SK-N-SH (cell line): ENCODE results near the gene HDLBP. TPM values are rescaled to one million over a fixed set of nuclear protein-coding genes. Genes with fewer than 3 reads are reported as not detected.

Experiments
- CTCF ChIA-PET: fragments of 300-600, 350-600 bp; formaldehyde crosslinking; extraction: SDS; loops from one replicate; lab custom pipeline; 2021; lab: Yijun Ruan, JAX
- POLR2A ChIA-PET: fragments of 350-600 bp; sonication (Branson Sonifier 250); formaldehyde crosslinking; extraction: SDS; loops from one replicate; lab custom pipeline; 2020; ENCODE audit warnings: antibody characterized with exemption, inconsistent platforms; lab: Yijun Ruan, JAX
- DNase-seq: peaks from one replicate; pipeline ENCODE4 v3.0.0; 2012
- H2AFZ ChIP-seq: fragments of 200-600 bp; sonication (generic); 2 replicates; pipeline ENCODE4 v1.8.1; 2016; ENCODE audit warnings: antibody characterized with exemption, mild to moderate bottlenecking, low read depth
- H3F3A ChIP-seq: fragments of 200-600 bp; sonication (generic); replicated peaks from 2 replicates; pipeline ENCODE3; 2016; ENCODE audit warnings: antibody characterized with exemption, mild to moderate bottlenecking; ENCODE audit not compliant: insufficient read depth
- H3K27ac ChIP-seq, 2 experiments: fragments of 200-500 bp in 1 of 2; fragments of 200-600 bp in 1 of 2; sonication (Bioruptor generic) in 1 of 2; sonication (generic), shearing (Covaris generic) in 1 of 2; 2 replicates each; pipeline versions ENCODE4 v1.5.1 to v1.6.1; 2014 to 2016; ENCODE audit warnings: low read depth in 2 of 2, inconsistent platforms in 1 of 2, low read length in 1 of 2, mild to moderate bottlenecking in 1 of 2, mixed read lengths in 1 of 2
- H3K27me3 ChIP-seq: fragments of 200-600 bp; sonication (generic), shearing (Covaris generic); 2 replicates; pipeline ENCODE4 v1.6.1; 2016; ENCODE audit warnings: mixed run types; ENCODE audit not compliant: insufficient read depth
- H3K36me3 ChIP-seq, 2 experiments: fragments of 200-500 bp in 1 of 2; fragments of 200-600 bp in 1 of 2; sonication (Bioruptor generic) in 1 of 2; sonication (generic) in 1 of 2; replicated peaks in 1 of 2; 2 replicates each; pipeline versions ENCODE3 to v1.5.1; 2014 to 2016; ENCODE audit warnings: low read length in 1 of 2, mild to moderate bottlenecking in 1 of 2; ENCODE audit not compliant: insufficient read depth in 2 of 2, control insufficient read depth in 1 of 2
- H3K4me1 ChIP-seq, 2 experiments: fragments of 200-500 bp in 1 of 2; fragments of 200-600 bp in 1 of 2; sonication (Bioruptor generic) in 1 of 2; sonication (generic), shearing (Covaris generic) in 1 of 2; 2 replicates each; pipeline versions ENCODE4 v1.5.1 to v1.6.1; 2014 to 2016; ENCODE audit warnings: low read depth in 1 of 2, low read length in 1 of 2, mixed run types in 1 of 2; ENCODE audit not compliant: insufficient read depth in 2 of 2, control insufficient read depth in 1 of 2
- H3K4me2 ChIP-seq: fragments of 200-600 bp; sonication (generic), shearing (Covaris generic); 2 replicates; pipeline ENCODE4 v1.6.1; 2017; ENCODE audit warnings: mixed run types
- H3K4me3 ChIP-seq, 2 experiments: fragments of 200-500 bp in 1 of 2; fragments of 200-600 bp in 1 of 2; sonication (Bioruptor generic) in 1 of 2; sonication (generic), shearing (Covaris generic) in 1 of 2; 2 replicates each; pipeline versions ENCODE4 v1.5.1 to v1.8.1; 2014 to 2016; ENCODE audit warnings: low read depth in 2 of 2, inconsistent platforms in 1 of 2, low read length in 1 of 2, mild to moderate bottlenecking in 1 of 2, mixed read lengths in 1 of 2, moderate library complexity in 1 of 2
- H3K79me2 ChIP-seq: fragments of 200-600 bp; sonication (generic); 2 replicates; pipeline ENCODE4 v1.8.1; 2017; ENCODE audit warnings: mild to moderate bottlenecking; ENCODE audit not compliant: insufficient read depth
- H3K9ac ChIP-seq: fragments of 200-600 bp; sonication (generic); 2 replicates; pipeline ENCODE4 v1.6.1; 2017; ENCODE audit warnings: mixed run types
- H3K9me2 ChIP-seq: fragments of 200-600 bp; sonication (generic); 2 replicates; pipeline ENCODE4 v1.6.1; 2017; ENCODE audit warnings: mixed run types
- H3K9me3 ChIP-seq: fragments of 200-600 bp; sonication (generic); 2 replicates; pipeline ENCODE4 v1.6.1; 2017; ENCODE audit warnings: mixed run types, mild to moderate bottlenecking, moderate library complexity
- H4K20me1 ChIP-seq: fragments of 200-600 bp; sonication (generic); 2 replicates; pipeline ENCODE4 v1.6.1; 2017; ENCODE audit warnings: mild to moderate bottlenecking, mixed run types; ENCODE audit not compliant: insufficient read depth
- CHD2 ChIP-seq: fragments of 150-350 bp; IDR thresholded peaks from 2 replicates; pipeline ENCODE4 v1.6.1; 2018; ENCODE audit warnings: low read length; ENCODE audit not compliant: partially characterized antibody
- CTCF ChIP-seq: fragments of 200-600 bp; sonication (generic); IDR thresholded peaks from 2 replicates; pipeline ENCODE4 v1.6.1; 2017; ENCODE audit warnings: antibody characterized with exemption, mild to moderate bottlenecking, moderate library complexity
- ELF1 ChIP-seq: IDR thresholded peaks from 2 replicates; pipeline ENCODE4 v1.4.0; 2012
- EP300 ChIP-seq, 2 experiments: IDR thresholded peaks; 2 replicates each; pipeline versions ENCODE4 v1.4.0 to v1.6.1; 2012; ENCODE audit warnings: borderline replicate concordance in 1 of 2, low read depth in 1 of 2, low read length in 1 of 2
- EZH2phosphoT487 ChIP-seq: fragments of 200-600 bp; sonication (generic); IDR thresholded peaks from 2 replicates; pipeline ENCODE4 v1.6.1; 2017; ENCODE audit warnings: low read depth, mixed run types, mild to moderate bottlenecking, antibody characterized with exemption, moderate library complexity, borderline replicate concordance
- FOXJ3 ChIP-seq: sonication (generic); formaldehyde crosslinking; IDR thresholded peaks from 2 replicates; pipeline ENCODE4 v1.5.1; 2020; ENCODE audit warnings: mild to moderate bottlenecking, missing genetic modification reagents
- FOXM1 ChIP-seq: IDR thresholded peaks from 2 replicates; pipeline ENCODE4 v1.4.0; 2012; ENCODE audit warnings: low read depth, mild to moderate bottlenecking
- GABPA ChIP-seq: IDR thresholded peaks from 2 replicates; pipeline ENCODE4 v1.4.0; 2012; ENCODE audit warnings: low read depth, mild to moderate bottlenecking
- GATA2 ChIP-seq: sonication (generic); formaldehyde crosslinking; IDR thresholded peaks from 2 replicates; pipeline ENCODE4 v1.5.0; 2020; ENCODE audit warnings: mild to moderate bottlenecking, missing genetic modification reagents
- JUND ChIP-seq: IDR thresholded peaks from 2 replicates; pipeline ENCODE4 v1.4.0; 2012
- MEF2A ChIP-seq: IDR thresholded peaks from 2 replicates; pipeline ENCODE4 v1.4.0; 2012; ENCODE audit warnings: low read depth, borderline replicate concordance
- PBX3 ChIP-seq: IDR thresholded peaks from 2 replicates; pipeline ENCODE4; 2012
- POLR2AphosphoS5 ChIP-seq: IDR thresholded peaks from 2 replicates; pipeline ENCODE4 v1.6.1; 2012; ENCODE audit warnings: low read depth, low read length
- RXRA ChIP-seq: IDR thresholded peaks from 2 replicates; pipeline ENCODE4 v1.4.0; 2012; ENCODE audit warnings: low read depth, mild to moderate bottlenecking, borderline replicate concordance
- SIN3A ChIP-seq: IDR thresholded peaks from 2 replicates; pipeline ENCODE4 v1.6.1; 2012; ENCODE audit warnings: low read depth, mild to moderate bottlenecking, low read length, moderate library complexity, borderline replicate concordance
- SMC3 ChIP-seq: IDR thresholded peaks from 2 replicates; pipeline ENCODE4 v1.6.1; 2012; ENCODE audit warnings: low read depth, low read length, improper control_type of control experiment
- TCF12 ChIP-seq: IDR thresholded peaks from 2 replicates; pipeline ENCODE4 v1.4.0; 2012
- YY1 ChIP-seq: IDR thresholded peaks from 2 replicates; pipeline ENCODE4 v1.4.0; 2012; ENCODE audit warnings: low read depth, mild to moderate bottlenecking
- WGBS: methylation state at CpG from one replicate; pipeline ENCODE4 v1.1.6; 2017; ENCODE audit warnings: low lambda C conversion rate; 5-methylcytosine and 5-hydroxymethylcytosine counted together
- polyA plus RNA-seq, 3 experiments: library from polyadenylated mRNA; depleted of rRNA; stranded (reverse); fragments of >200 nt; gene quantifications; 2 replicates each; pipeline ENCODE4 v1.2.3, GENCODE V29; 2012
- TF ChIP-seq, protein P1 (sequence below): fragments of 150-350 bp; IDR thresholded peaks from 2 replicates; pipeline ENCODE4 v1.6.1; 2017; ENCODE audit warnings: antibody characterized with exemption, low read length, low read depth, borderline replicate concordance

The HDLBP gene
- polyA plus RNA-seq, 1 of the 3 experiments (the other 2 are of a cell fraction) = 263 TPM

DNA sequence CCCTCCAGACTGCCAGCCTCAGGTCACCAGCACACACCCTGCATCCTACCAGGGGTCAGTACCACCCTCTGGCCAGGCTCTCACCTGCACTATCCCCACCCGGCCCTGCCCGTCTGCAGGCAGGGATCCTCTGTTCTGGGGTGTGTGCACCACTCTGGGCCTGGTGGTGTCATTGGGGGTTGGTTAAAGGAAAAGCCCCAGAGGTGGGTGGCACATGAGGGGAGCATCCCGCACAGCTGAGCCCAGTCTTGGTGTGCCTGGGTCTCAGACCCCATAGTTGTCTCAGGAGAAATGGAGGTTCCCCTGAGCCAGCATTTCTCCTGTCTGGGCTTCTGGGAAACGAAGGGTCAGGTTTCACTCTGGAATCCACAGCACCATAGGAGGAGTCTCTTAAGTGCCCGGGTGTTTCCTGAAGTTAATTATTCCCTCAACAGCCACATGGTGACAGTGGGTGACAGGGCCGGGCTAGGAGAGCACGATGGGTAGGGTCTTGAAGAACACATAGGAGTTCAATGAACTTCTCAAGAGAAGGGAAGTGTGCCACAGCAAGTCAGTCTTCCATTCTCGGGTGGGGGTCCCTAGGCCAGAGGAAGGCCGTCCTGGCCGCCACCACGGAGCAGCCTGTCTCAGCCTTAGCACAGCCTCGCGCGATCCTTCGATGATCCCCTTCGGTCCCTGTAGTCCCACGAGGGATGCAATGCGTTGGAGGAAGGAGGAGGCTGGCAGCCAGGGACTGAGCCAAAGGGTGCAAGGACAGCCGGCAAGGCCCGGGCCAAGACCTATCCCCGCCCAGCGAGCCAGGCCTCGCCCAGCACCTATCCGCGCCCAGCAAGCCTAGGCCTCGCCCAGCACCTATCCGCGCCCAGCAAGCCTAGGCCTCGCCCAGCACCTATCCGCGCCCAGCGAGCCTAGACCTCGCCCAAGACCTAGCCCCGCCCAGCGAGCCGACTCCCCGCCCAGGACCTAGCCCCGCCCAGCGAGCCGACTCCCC, 39.5 kb upstream of the HDLBP start:
- H3K36me3 ChIP-seq = peaks cover 24 to 52% of the 10 kb centered on the region in 2 experiments
- peaks cover 36% of the 10 kb centered on the region for H3K79me2 ChIP-seq
- H3K27me3 ChIP-seq = no peaks in the 10 kb centered on the region
- peaks cover 45% of the 10 kb centered on the region for H3F3A ChIP-seq
- peaks cover 0 to 13% of the 10 kb centered on the region in 2 experiments; a peak in 3 of 4 replicates for H3K4me1 ChIP-seq
- DNase-seq = peak; percentile 64
- peak overlapping the region; percentile 36 to 60; a peak in 3 of 4 replicates for H3K27ac ChIP-seq
- no peak overlapping the region for H3K4me2 ChIP-seq
- peaks cover 30% of the 10 kb centered on the region for H4K20me1 ChIP-seq
- peak overlapping the region in 1 of 2 experiments; percentile 19; a peak in 1 of 4 replicates for H3K4me3 ChIP-seq
- CTCF ChIA-PET = no interaction called here
- H3K9me2 ChIP-seq = no peaks in the 10 kb centered on the region
- POLR2A ChIA-PET = no interaction called here
- WGBS = 89% methylated on average over 6 of the region's 40 CpGs
- H3K9ac ChIP-seq = no peak overlapping the region
- no peaks in the 10 kb centered on the region for H3K9me3 ChIP-seq
- no peak for TF ChIP-seq ELF1
- no peak for TF ChIP-seq SMC3
- no peak for TF ChIP-seq RXRA
- no peak for TF ChIP-seq SIN3A
- no peak for TF ChIP-seq PBX3
- TF ChIP-seq GABPA = no peak
- TF ChIP-seq CHD2 = no peak
- no peak for TF ChIP-seq CTCF
- TF ChIP-seq EP300 (IDR thresholded peaks at IDR 0.05; ENCODE audit: borderline replicate concordance in 1 of 2, low read depth in 1 of 2, low read length in 1 of 2) = no peak
- no peak for TF ChIP-seq YY1
- no peak for TF ChIP-seq MEF2A
- TF ChIP-seq GATA2 (CRISPR knock-in tag) = no peak
- TF ChIP-seq JUND = no peak
- TF ChIP-seq POLR2AphosphoS5 = no peak
- TF ChIP-seq, protein P1, sequence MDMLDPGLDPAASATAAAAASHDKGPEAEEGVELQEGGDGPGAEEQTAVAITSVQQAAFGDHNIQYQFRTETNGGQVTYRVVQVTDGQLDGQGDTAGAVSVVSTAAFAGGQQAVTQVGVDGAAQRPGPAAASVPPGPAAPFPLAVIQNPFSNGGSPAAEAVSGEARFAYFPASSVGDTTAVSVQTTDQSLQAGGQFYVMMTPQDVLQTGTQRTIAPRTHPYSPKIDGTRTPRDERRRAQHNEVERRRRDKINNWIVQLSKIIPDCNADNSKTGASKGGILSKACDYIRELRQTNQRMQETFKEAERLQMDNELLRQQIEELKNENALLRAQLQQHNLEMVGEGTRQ = no peak
- TF ChIP-seq FOXM1 = no peak
- no peak for TF ChIP-seq TCF12
- no peak for TF ChIP-seq EZH2phosphoT487
- TF ChIP-seq FOXJ3 (CRISPR knock-in tag) = no peak
- H2AFZ ChIP-seq = no peak overlapping the region
